NCI-H510A (cell line): ENCODE results near the gene TRUB1.
"Not testable (repeated sequence)": the region's sequence is repeated elsewhere in the genome, so short reads cannot be mapped to it uniquely, and the experiment has no call there.

ENCODE experiments used
- DNase-seq: peaks from one replicate; lab custom pipeline; 2025; lab: John Stamatoyannopoulos, UW

Gene TRUB1

GRCh38 chr10:114937962-114938855, at the start of gene TRUB1:
TRUB1 (plus strand) TSS chr10:114938195; CDS start chr10:114938254, 59 bp downstream.
- DNase-seq, result peak; percentile 89

GRCh38 chr10:114893251-114893650, 44.7 kb upstream of the TRUB1 start:
- no peak for DNase-seq

- DNase-seq, result no peak
Measured at GRCh38 chr10:114894911-114895310, 43.1 kb upstream of the TRUB1 start.

- not testable (repeated sequence) for DNase-seq
Measured at GRCh38 chr10:114897011-114897410, 41.0 kb upstream of the TRUB1 start.

GRCh38 chr10:114897593-114897992, 40.4 kb upstream of the TRUB1 start:
- DNase-seq, result no peak

GRCh38 chr10:114899982-114900381, 38.0 kb upstream of the TRUB1 start:
- DNase-seq, result no peak

GRCh38 chr10:114900658-114901057, 37.3 kb upstream of the TRUB1 start:
- DNase-seq, result no peak

- no peak for DNase-seq
Measured at GRCh38 chr10:114902151-114902550, 35.8 kb upstream of the TRUB1 start.

- no peak for DNase-seq
Measured at GRCh38 chr10:114905450-114905849, 32.5 kb upstream of the TRUB1 start.

GRCh38 chr10:114906981-114907380, 31.0 kb upstream of the TRUB1 start:
- no peak for DNase-seq

- DNase-seq, result no peak
Measured at GRCh38 chr10:114908896-114909295, 29.1 kb upstream of the TRUB1 start.

GRCh38 chr10:114911052-114911711, 26.8 kb upstream of the TRUB1 start:
- no peak for DNase-seq

GRCh38 chr10:114911801-114912469, 26.1 kb upstream of the TRUB1 start:
- no peak for DNase-seq

GRCh38 chr10:114912470-114912859, 25.5 kb upstream of the TRUB1 start:
- DNase-seq, result no peak

- no peak for DNase-seq
Measured at GRCh38 chr10:114914560-114914959, 23.4 kb upstream of the TRUB1 start.

GRCh38 chr10:114915294-114915693, 22.7 kb upstream of the TRUB1 start:
- no peak for DNase-seq

GRCh38 chr10:114916653-114917052, 21.3 kb upstream of the TRUB1 start:
- DNase-seq, result no peak

GRCh38 chr10:114917459-114917858, 20.5 kb upstream of the TRUB1 start:
- no peak for DNase-seq

GRCh38 chr10:114917927-114918672, 19.9 kb upstream of the TRUB1 start:
- peak; percentile 17 for DNase-seq

- DNase-seq, result no peak
Measured at GRCh38 chr10:114920459-114920858, 17.5 kb upstream of the TRUB1 start.

GRCh38 chr10:114922003-114922402, 16.0 kb upstream of the TRUB1 start:
- DNase-seq, result no peak

GRCh38 chr10:114923551-114923950, 14.4 kb upstream of the TRUB1 start:
- no peak for DNase-seq
